Mammary epithelial cell (primary cell): ENCODE results near the gene PIGH.

Source experiments
- EZH2 ChIP-seq: IDR thresholded peaks from 2 replicates; pipeline ENCODE4 v1.6.1; 2012; ENCODE audit warnings: low read length, inconsistent platforms, borderline replicate concordance
- TF ChIP-seq, protein P1 (sequence below), 2 donors: IDR thresholded peaks in 1 of 2; conservative IDR thresholded peaks in 1 of 2; 2 replicates each; pipeline ENCODE4 v1.5.1; 2011 to 2012; ENCODE audit warnings: inconsistent platforms in 2 of 2, low read length in 2 of 2, mild to moderate bottlenecking in 2 of 2, control low read depth in 1 of 2, low read depth in 1 of 2; ENCODE audit not compliant: insufficient read depth in 1 of 2; ENCODE audit errors: extremely low read depth in 1 of 2

DNA sequence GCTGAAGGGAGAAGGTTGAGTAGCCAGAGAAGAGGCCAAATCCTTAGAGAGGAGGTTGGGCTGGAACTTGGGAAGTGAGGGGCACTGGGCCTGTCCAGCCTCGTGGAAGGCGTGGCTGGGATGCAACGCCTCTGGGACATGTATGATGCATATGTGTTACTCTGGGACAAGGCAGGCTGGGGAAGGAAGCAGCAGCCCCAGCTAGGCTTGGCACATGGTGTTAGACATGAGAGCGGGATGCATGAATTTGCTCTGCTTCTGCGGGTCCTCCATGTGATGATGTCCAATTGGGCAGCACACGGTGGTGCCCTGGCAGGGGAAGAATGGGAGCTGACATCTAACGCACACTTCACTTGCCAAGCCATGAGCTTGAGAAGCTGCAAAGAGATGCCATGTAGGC, 45.7 kb downstream of the PIGH start:
- no peak for TF ChIP-seq EZH2
- TF ChIP-seq, protein P1, sequence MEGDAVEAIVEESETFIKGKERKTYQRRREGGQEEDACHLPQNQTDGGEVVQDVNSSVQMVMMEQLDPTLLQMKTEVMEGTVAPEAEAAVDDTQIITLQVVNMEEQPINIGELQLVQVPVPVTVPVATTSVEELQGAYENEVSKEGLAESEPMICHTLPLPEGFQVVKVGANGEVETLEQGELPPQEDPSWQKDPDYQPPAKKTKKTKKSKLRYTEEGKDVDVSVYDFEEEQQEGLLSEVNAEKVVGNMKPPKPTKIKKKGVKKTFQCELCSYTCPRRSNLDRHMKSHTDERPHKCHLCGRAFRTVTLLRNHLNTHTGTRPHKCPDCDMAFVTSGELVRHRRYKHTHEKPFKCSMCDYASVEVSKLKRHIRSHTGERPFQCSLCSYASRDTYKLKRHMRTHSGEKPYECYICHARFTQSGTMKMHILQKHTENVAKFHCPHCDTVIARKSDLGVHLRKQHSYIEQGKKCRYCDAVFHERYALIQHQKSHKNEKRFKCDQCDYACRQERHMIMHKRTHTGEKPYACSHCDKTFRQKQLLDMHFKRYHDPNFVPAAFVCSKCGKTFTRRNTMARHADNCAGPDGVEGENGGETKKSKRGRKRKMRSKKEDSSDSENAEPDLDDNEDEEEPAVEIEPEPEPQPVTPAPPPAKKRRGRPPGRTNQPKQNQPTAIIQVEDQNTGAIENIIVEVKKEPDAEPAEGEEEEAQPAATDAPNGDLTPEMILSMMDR (conservative IDR thresholded peaks at IDR 0.05 in 1 of 2, IDR thresholded peaks at IDR 0.05 in 1 of 2; ENCODE audit: extremely low read depth in 1 of 2, insufficient read depth in 1 of 2, low read depth in 1 of 2, low read length in 2 of 2): no peak
